IPS-18c (cell line): ENCODE results near the gene PCDH9.

Source experiments
- H3K4me3 ChIP-seq: 2 replicates; pipeline ENCODE4 v1.7.0; 2013; ENCODE audit warnings: low read depth, mild to moderate bottlenecking, low read length, moderate library complexity; ENCODE audit not compliant: insufficient read depth
- H3K9me3 ChIP-seq: one replicate; pipeline ENCODE4 v1.6.1; 2013; ENCODE audit warnings: mild to moderate bottlenecking, low read length, moderate library complexity; ENCODE audit not compliant: control insufficient read depth, insufficient read depth

PCDH9 gene

GRCh38 chr13:66530158-66530557 is 700.0 kb downstream of the PCDH9 start:
- no peaks in the 10 kb centered on the region for H3K9me3 ChIP-seq
- H3K4me3 ChIP-seq: no peak overlapping the region

- H3K9me3 ChIP-seq: no peaks in the 10 kb centered on the region
- H3K4me3 ChIP-seq: no peak overlapping the region
These were observed 701.1 kb downstream of the PCDH9 start for GRCh38 chr13:66528944-66529576.

- Histone ChIP-seq H3K9me3 (no peaks in the 10 kb centered on the region), H3K4me3 (no peak overlapping the region)
These were observed 702.0 kb downstream of the PCDH9 start for GRCh38 chr13:66528180-66528579.

GRCh38 chr13:66520511-66521355 is 709.4 kb downstream of the PCDH9 start:
- no peak overlapping the region for H3K4me3 ChIP-seq
- no peaks in the 10 kb centered on the region for H3K9me3 ChIP-seq

- no peaks in the 10 kb centered on the region for H3K9me3 ChIP-seq
- H3K4me3 ChIP-seq: no peak overlapping the region
These were observed 710.9 kb downstream of the PCDH9 start for GRCh38 chr13:66519259-66519658.

GRCh38 chr13:66518068-66518467 is 712.1 kb downstream of the PCDH9 start:
- Histone ChIP-seq H3K9me3 (no peaks in the 10 kb centered on the region), H3K4me3 (no peak overlapping the region)

- Histone ChIP-seq H3K4me3 (no peak overlapping the region), H3K9me3 (no peaks in the 10 kb centered on the region)
These were observed 716.4 kb downstream of the PCDH9 start for GRCh38 chr13:66513728-66514127.

GRCh38 chr13:66509175-66509574 is 721.0 kb downstream of the PCDH9 start:
- no peak overlapping the region for H3K4me3 ChIP-seq
- no peaks in the 10 kb centered on the region for H3K9me3 ChIP-seq

- no peak overlapping the region for H3K4me3 ChIP-seq
- no peaks in the 10 kb centered on the region for H3K9me3 ChIP-seq
These were observed 721.8 kb downstream of the PCDH9 start for GRCh38 chr13:66508153-66508909.

GRCh38 chr13:66506979-66507378 is 723.2 kb downstream of the PCDH9 start:
- Histone ChIP-seq H3K4me3 (no peak overlapping the region), H3K9me3 (no peaks in the 10 kb centered on the region)

GRCh38 chr13:66506051-66506777 is 723.9 kb downstream of the PCDH9 start:
- Histone ChIP-seq H3K4me3 (no peak overlapping the region), H3K9me3 (no peaks in the 10 kb centered on the region)

GRCh38 chr13:66503890-66504289 is 726.2 kb downstream of the PCDH9 start:
- H3K4me3 ChIP-seq: no peak overlapping the region

GRCh38 chr13:66501181-66501580 is 729.0 kb downstream of the PCDH9 start:
- H3K9me3 ChIP-seq: no peaks in the 10 kb centered on the region
- H3K4me3 ChIP-seq: no peak overlapping the region

More at GRCh38 chr13:66503890-66504289, 726.2 kb downstream of the PCDH9 start:
- no peaks in the 10 kb centered on the region for H3K9me3 ChIP-seq

GRCh38 chr13:66492479-66492878 is 737.7 kb downstream of the PCDH9 start:
- Histone ChIP-seq H3K4me3 (no peak overlapping the region), H3K9me3 (no peaks in the 10 kb centered on the region)

GRCh38 chr13:66491251-66491650 is 738.9 kb downstream of the PCDH9 start:
- Histone ChIP-seq H3K9me3 (no peaks in the 10 kb centered on the region), H3K4me3 (no peak overlapping the region)

- no peaks in the 10 kb centered on the region for H3K9me3 ChIP-seq
- H3K4me3 ChIP-seq: no peak overlapping the region
These were observed 740.5 kb downstream of the PCDH9 start for GRCh38 chr13:66489586-66489985.

- Histone ChIP-seq H3K9me3 (no peaks in the 10 kb centered on the region), H3K4me3 (no peak overlapping the region)
These were observed 741.0 kb downstream of the PCDH9 start for GRCh38 chr13:66489172-66489571.
